Urinary bladder (tissue), 4 donors: ENCODE measurements around the gene SYTL2. TPM values are rescaled to one million over a fixed set of nuclear protein-coding genes. Genes with fewer than 3 reads are reported as not detected.

Experiments
- DNase-seq: peaks from one replicate; pipeline ENCODE4 v3.0.0-alpha.2; 2015; ENCODE audit errors: extremely low spot score
- H3K27ac ChIP-seq: one replicate; pipeline ENCODE4 v1.5.1; 2013; ENCODE audit warnings: low read depth, mild to moderate bottlenecking, moderate library complexity
- H3K36me3 ChIP-seq: one replicate; pipeline ENCODE4 v1.6.1; 2013; ENCODE audit warnings: mild to moderate bottlenecking, moderate library complexity; ENCODE audit not compliant: insufficient read depth
- H3K4me1 ChIP-seq: one replicate; pipeline ENCODE4 v1.6.1; 2013; ENCODE audit warnings: mild to moderate bottlenecking, moderate library complexity; ENCODE audit not compliant: insufficient read depth
- H3K4me3 ChIP-seq: one replicate; pipeline ENCODE4 v1.5.1; 2013; ENCODE audit warnings: low read depth, low read length
- WGBS: extraction: QIAGEN DNeasy Blood & Tissue Kit; methylation state at CpG from one replicate; pipeline ENCODE4 v1.1.7; 2013; 5-methylcytosine and 5-hydroxymethylcytosine counted together
- polyA plus RNA-seq: library from polyadenylated mRNA; stranded (reverse); fragments of 200-250 nt; gene quantifications from one replicate; pipeline ENCODE4 v1.2.3, GENCODE V29; 2013
- total RNA-seq: library from RNA; depleted of rRNA; stranded (reverse); fragments of >200 nt; gene quantifications from one replicate; pipeline ENCODE4 v1.2.3, GENCODE V29; 2014
- donor health status: healthy with polysubstance abuse.
- donor health status: healthy.

The SYTL2 gene
- total and polyA plus RNA-seq, 2 donors, result 18.5 to 123 TPM

DNA sequence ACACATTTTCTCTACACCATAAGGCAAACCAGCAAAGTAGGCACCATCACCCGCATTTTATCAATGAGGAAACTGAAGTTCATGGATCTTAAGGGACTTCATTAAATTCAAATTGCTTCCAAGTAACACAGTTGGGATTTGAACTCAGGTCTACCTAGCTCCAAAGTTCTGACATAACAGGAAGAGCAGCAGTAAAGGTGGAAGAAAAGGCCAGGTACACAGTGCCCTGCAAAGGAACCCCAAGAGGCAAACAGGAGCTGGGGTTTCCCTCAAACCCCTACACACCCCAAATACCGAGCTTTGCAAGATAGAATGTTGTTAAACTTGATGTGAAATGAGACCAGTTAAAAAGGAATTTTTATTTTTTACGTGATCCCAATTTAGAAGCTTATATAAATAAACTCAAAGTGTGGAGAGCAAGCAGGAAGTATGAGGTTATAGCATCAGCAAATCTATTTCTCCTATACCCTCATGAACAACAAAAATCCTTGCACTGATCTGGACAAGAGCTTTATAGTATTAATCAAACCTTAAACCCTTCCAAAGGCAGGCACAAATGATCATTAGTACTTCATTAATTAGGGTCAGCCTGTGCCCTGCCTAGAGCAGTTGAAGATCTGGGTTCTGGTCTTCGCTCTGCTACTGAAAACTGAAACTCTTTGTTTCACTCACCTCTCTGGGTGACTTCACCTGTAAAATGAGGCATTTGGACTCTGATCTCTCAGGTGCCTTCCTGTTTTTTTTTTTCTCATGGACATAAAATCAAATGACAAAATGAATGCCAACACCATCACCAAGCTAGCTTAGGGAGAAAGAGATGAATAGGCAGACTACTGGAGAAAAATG is 36.5 kb downstream of the SYTL2 start:
- H3K4me3 ChIP-seq, result no peak overlapping the region
- no peaks in the 10 kb centered on the region for H3K36me3 ChIP-seq
- WGBS, result 63% methylated on average over 4 of the region's 4 CpGs
- H3K27ac ChIP-seq, result no peak overlapping the region
- no peaks in the 10 kb centered on the region for H3K4me1 ChIP-seq
- DNase-seq, result no peak

DNA sequence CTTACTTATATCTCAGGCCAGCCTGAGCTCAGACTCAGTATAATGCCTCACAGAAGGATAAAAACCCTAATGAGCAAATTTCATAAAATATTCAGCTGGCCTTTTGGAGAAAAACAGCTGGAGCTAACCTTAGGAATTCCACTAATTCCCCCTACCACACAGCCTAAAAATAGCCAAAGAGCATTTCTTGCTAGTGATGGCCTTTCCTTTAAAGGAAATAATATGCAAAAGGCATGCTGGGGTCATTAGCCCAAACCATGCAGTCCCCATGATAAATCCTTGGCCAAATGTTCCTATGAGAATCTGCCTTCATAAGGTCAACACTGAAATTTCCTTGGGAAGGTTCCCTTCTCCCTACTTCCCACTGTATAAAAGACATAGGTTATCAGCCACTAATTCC is 38.2 kb downstream of the SYTL2 start:
- no peak for DNase-seq
- Histone ChIP-seq H3K27ac (no peak overlapping the region), H3K36me3 (no peaks in the 10 kb centered on the region), H3K4me1 (no peaks in the 10 kb centered on the region), H3K4me3 (no peak overlapping the region)

DNA sequence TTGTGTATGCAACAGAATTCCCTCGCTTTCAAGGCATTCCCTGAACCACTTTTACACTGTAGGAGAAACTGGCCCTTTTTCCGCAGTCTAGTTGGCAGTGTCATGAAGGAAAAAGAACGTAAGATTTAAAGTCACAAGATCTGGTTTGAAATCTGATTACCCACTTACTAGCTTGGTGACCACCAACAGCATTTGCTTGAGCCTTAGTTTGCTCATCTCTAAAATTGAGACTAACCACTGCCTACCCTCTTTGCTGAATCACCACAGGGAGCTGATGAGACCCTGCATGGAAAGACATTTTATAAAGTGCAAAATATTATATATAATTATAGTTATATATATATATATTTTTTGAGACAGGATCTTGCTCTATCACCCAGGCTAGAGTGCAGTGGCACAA is 39.4 kb downstream of the SYTL2 start:
- no peak for DNase-seq
- WGBS, result 74% methylated on average over 3 of the region's 3 CpGs
- Histone ChIP-seq H3K36me3 (no peaks in the 10 kb centered on the region), H3K4me1 (no peaks in the 10 kb centered on the region), H3K4me3 (no peak overlapping the region), H3K27ac (no peak overlapping the region)

DNA sequence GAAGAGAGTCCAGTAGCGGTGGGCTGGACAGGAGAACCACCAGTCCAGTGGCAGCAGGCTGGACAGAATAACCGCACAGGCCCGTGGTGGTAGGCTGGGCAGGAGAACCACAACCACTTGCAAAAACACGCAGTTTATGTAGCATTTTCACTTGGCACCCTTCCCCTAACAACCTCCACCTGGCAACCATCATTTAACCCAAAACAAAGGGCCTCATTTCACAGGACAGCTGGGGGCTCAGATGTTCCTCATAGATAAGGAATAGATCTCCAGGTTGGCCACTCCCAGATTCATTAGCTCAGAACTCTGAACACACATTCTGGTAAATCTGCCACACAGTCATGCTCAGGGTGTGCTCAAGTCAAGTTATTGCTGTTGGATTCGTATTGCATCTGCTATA is 41.2 kb downstream of the SYTL2 start:
- WGBS, result 87% methylated on average over 5 of the region's 5 CpGs
- Histone ChIP-seq H3K27ac (no peak overlapping the region), H3K4me3 (no peak overlapping the region), H3K36me3 (no peaks in the 10 kb centered on the region), H3K4me1 (no peaks in the 10 kb centered on the region)
- DNase-seq, result no peak

DNA sequence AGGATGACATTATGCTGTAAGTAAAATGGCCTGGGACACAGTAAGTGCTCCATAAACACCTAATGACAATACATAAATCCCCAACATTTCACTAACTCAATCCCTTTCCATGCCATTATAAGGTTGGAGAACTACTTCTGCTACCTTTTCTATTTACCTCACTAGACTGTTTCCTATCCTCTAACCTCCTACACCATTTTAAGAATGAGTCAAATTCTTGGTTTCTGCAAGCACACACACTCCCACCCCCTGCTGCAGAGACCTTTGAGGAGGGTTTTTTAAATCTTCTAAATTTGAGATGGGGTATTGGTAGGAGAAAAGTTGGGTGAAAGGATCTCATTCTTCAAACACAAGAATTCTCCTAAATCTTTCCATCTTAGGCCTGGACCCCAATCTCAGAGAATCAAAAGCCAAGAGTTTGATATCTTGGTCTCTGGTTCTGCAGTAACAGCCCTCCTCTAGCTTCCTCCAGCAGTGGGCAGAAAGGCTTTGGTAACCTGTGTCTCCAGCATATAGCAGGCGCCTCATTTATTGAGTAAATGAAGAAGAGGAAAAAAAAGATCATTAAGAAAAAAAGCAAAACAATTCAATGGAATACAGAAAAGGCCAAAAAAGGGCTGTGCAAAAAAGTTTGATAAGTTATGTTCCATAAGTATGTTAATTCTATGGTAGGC is 42.3 kb downstream of the SYTL2 start:
- no peaks in the 10 kb centered on the region for H3K36me3 ChIP-seq
- WGBS, result 98% methylated on average over 1 of the region's 1 CpG
- no peak overlapping the region for H3K27ac ChIP-seq
- H3K4me1 ChIP-seq, result no peaks in the 10 kb centered on the region
- no peak overlapping the region for H3K4me3 ChIP-seq
- DNase-seq, result no peak

DNA sequence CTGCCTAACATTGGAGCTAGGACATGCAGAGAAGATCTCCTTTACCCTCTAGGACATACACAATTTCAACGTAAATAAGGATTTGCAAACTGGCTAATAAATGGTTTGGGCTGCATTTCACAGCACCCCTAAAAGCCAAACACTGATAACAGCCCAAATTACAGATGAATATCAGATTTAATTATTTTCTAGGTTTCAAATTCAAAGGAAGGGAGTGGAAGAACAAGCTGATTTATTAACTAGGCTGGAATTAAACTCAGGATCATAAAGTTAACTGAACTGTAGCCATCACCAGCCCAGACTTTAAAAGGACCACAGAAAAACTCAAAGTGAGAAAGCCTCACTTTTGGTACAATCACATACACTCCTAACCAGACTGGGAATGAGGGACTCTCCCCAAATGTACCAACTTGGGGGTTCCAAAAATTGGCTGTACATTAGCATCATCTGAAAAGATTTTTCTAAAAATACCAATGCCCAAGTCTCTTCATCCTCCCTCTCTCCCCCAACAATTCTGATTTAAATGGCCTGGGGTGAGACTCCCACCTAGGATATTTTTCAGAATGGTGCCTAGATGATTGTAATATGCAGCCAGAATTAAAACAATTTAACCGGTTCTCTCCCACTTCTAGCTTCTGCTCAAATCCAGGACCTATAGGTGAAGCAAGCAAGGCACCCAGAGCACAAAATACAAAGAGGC is 43.5 kb downstream of the SYTL2 start:
- no peak overlapping the region for H3K27ac ChIP-seq

DNA sequence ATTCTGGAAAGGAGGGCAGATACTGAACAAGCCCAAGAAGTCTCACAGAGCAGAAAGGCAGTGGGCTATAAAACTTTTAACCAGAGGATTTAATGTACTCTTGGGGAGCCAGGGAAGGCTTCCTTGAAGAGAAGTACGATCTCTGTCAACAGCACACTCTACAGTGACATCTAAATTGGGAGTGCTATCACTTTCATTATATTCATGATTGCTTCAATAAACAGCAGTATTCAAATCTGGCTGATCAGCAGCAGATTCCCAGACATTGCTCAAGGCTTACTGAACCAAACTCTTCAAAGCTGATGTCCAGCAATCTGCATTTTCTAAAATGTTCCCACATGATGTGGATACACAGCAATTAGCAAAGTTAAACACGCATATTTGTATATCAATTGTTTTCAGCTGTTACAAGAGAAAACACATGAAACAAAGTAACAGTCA is 44.2 kb downstream of the SYTL2 start:
- no peak for DNase-seq
- Histone ChIP-seq H3K27ac (no peak overlapping the region), H3K36me3 (no peaks in the 10 kb centered on the region), H3K4me3 (no peak overlapping the region), H3K4me1 (peaks cover 2% of the 10 kb centered on the region)
- 47% methylated on average over 2 of the region's 2 CpGs for WGBS

More for the DNA sequence above, 43.5 kb downstream of the SYTL2 start:
- Histone ChIP-seq H3K4me1 (peaks cover 2% of the 10 kb centered on the region), H3K4me3 (no peak overlapping the region), H3K36me3 (no peaks in the 10 kb centered on the region)
- 76% methylated on average over 2 of the region's 2 CpGs for WGBS
- no peak for DNase-seq

DNA sequence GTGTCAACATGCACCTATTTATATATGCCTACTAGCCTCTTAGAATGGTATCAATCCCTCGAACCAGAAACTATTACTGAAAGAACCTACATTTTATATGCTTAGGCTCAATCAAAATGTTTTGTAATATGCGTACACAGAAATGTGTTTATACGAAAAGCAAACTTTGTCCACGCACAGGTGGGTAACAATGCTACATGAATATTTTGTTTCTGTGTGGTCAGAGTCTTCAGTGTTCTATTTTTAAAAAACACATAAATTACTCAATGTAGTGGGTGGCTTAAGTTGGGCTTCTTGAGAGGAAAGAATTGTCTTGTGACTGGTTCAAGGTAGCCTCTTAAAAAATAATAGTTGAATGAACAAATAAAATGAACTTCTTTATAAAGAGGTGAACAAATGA is 46.1 kb downstream of the SYTL2 start:
- no peak overlapping the region for H3K4me3 ChIP-seq
- WGBS, result 86% methylated on average over 4 of the region's 4 CpGs
- H3K27ac ChIP-seq, result no peak overlapping the region
- DNase-seq, result no peak
- H3K36me3 ChIP-seq, result no peaks in the 10 kb centered on the region
- peaks cover 2% of the 10 kb centered on the region for H3K4me1 ChIP-seq

DNA sequence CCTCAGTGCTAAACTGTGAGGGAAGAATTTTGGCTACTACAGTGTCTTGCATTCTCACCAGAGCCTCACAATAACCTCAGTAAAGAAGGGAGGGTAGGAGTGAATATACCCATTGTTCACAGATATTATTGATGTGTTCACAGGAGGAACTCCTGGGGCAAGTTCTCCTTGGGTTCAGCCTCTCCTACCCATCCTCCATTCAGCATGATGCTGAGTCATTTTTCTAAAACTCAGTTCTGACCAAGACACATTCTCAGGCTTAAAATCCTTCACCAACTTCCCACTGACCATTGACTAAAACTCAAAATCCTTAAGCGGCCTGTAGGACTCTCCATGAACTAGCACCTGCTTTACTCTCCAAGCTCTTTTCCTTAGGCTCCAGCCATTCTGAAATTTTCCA is 48.7 kb downstream of the SYTL2 start:
- Histone ChIP-seq H3K4me1 (peaks cover 2% of the 10 kb centered on the region), H3K36me3 (no peaks in the 10 kb centered on the region), H3K4me3 (no peak overlapping the region), H3K27ac (no peak overlapping the region)
- 98% methylated on average over 1 of the region's 1 CpG for WGBS
- no peak for DNase-seq

DNA sequence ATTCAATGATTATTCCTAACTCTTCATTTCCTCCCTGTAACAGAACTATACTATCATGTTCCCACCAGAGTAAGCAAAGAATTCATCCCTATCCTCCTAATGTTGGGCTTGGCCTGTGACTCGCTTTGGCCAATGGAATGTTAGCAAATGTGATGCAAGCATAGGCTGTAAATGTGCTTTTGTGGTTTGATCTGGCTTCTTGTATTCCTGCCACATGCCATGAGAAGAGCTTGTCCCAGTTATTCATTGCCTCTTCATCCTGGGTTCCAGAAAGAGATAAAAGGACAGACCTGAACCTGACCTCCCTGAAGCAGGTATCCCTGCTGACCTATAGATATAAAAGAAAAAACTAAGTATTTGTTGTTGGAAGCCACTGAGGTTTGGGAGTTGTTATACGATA is 51.0 kb downstream of the SYTL2 start:
- Histone ChIP-seq H3K27ac (no peak overlapping the region), H3K36me3 (no peaks in the 10 kb centered on the region), H3K4me1 (peaks cover 2% of the 10 kb centered on the region), H3K4me3 (no peak overlapping the region)
- DNase-seq, result no peak
- WGBS, result 74% methylated on average over 2 of the region's 2 CpGs

DNA sequence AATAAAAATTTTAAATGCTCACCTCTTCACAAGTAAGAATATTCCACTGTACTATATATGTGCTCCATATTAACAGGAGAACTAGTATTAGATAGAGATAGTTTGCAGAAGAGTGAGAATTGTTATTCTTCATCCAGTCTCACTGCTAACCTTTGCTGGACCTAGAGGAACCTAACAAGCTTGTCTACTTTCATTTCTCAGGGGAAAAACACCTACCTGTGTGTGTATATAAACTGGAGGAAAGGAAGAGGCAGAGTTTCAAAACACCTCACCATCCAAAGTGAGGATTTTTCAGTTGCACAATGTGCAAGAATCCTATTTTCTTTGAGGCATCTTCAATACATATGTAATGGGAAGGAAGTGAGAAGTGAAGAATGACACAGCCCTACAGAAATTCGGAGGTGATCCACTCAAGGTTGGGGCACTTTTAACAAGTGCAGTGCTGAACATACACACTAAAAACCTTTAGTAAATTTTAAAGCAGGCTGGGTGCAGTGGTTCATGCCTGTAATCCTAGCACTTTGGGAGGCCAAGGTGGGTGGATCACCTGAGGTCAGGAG is 52.4 kb downstream of the SYTL2 start:
- Histone ChIP-seq H3K4me1 (peaks cover 2% of the 10 kb centered on the region), H3K36me3 (no peaks in the 10 kb centered on the region), H3K27ac (no peak overlapping the region), H3K4me3 (no peak overlapping the region)
- 86% methylated on average over 1 of the region's 1 CpG for WGBS
- no peak for DNase-seq

DNA sequence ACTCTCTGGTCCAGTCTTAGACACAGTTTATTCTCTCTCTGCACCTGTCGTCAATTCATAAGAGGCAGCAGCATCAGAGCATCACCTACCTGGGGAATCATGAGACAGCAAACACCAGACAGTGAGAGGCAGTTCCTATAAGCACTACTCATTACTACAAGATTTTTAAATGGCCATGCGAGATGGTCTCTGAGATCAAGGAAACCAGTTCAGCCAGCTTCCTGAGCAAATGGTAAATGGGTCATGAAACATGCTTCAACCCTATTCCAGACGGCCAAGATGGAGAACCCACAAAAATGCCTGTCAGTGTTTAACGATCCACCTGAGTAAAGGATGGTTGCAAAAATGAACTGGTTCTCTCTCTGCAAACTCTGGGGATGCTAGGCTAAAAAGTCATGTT is 52.9 kb downstream of the SYTL2 start:
- DNase-seq, result no peak
- WGBS, result 85% methylated on average over 4 of the region's 4 CpGs
- Histone ChIP-seq H3K36me3 (no peaks in the 10 kb centered on the region), H3K4me3 (no peak overlapping the region), H3K4me1 (peaks cover 2% of the 10 kb centered on the region), H3K27ac (no peak overlapping the region)

DNA sequence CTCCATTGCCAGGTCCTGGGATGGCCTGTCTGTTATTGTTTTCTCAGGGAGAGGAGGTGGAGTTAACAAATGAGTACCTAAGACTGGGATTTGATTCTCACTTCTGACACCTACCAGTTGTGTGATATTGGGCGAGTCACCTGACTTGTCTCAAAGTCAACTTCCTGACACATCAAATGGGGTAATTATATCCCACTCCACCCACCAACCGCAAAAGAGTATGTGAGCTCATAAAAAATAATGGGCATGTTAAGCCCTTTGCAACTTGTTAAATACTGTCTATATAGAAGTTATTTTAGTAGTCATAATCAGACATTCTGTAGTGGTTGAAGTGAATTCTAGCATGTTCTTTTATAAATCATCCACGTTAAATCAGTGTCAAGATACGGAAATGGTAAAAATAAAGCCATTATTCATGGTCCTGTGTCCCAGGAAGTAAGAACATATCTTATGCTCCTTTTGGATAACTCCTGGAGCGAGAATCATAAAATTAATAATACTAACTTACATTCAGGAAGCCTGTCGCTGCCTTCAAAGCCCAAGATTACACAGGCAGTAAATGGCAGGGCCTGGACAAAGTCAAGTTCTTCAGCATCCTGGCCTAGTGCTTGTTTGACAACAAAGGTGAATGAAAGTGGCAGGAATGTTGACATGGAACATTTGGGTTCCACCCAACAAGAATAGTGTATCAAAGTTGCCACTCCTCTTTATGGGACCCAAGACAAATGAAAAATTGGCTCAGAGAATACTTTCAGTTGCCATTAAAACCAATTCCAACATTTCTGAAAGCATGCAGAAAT is 54.3 kb downstream of the SYTL2 start:
- Histone ChIP-seq H3K27ac (no peak overlapping the region), H3K4me3 (no peak overlapping the region), H3K4me1 (no peaks in the 10 kb centered on the region), H3K36me3 (no peaks in the 10 kb centered on the region)
- no peak for DNase-seq
- WGBS, result 81% methylated on average over 6 of the region's 6 CpGs
